Activated naive CD4-positive, alpha-beta T cell treated with anti-CD3 and anti-CD28 coated beads, Interleukin-2, amount 50 U/mL, for 72 hours (primary cell): ENCODE results near the gene INKA1. TPM values are rescaled to one million over a fixed set of nuclear protein-coding genes. Genes with fewer than 3 reads are reported as not detected.
A peak's percentile ranks its signal among the peaks of the same experiment; 100 is the strongest.
"Not testable (repeated sequence)": the region's sequence is repeated elsewhere in the genome, so short reads cannot be mapped to it uniquely, and the experiment has no call there.

ENCODE experiments used
- ATAC-seq, 2 donors: fragments of 150-1000 bp; cut with Tn5 transposase; 2 replicates each; pipeline ENCODE4 v1.10.0; 2021; ENCODE audit warnings: mild to moderate bottlenecking in 2 of 2, moderate library complexity in 2 of 2
- DNase-seq, 2 donors: peaks; one replicate each; pipeline ENCODE4 v3.0.0; 2021 to 2022; ENCODE audit warnings: low spot score in 2 of 2
- H3K27ac Mint-ChIP-seq, 2 donors: one replicate each; pipeline ENCODE4 v1.8.0; 2022; ENCODE audit warnings: mild to moderate bottlenecking in 2 of 2, mixed read lengths in 2 of 2
- H3K36me3 Mint-ChIP-seq, 2 donors: one replicate each; pipeline ENCODE4 v1.8.0; 2022; ENCODE audit warnings: mixed read lengths in 2 of 2
- H3K9me3 Mint-ChIP-seq, 2 donors: one replicate each; pipeline ENCODE4 v1.8.0; 2022; ENCODE audit warnings: mixed read lengths in 2 of 2
- total RNA-seq, 2 donors: library from RNA; stranded (reverse); gene quantifications; one replicate each; pipeline ENCODE4 v1.2.3, GENCODE V29; 2022

INKA1 gene
- under 1 TPM; 0.30 to 0.49 TPM for total RNA-seq

DNA sequence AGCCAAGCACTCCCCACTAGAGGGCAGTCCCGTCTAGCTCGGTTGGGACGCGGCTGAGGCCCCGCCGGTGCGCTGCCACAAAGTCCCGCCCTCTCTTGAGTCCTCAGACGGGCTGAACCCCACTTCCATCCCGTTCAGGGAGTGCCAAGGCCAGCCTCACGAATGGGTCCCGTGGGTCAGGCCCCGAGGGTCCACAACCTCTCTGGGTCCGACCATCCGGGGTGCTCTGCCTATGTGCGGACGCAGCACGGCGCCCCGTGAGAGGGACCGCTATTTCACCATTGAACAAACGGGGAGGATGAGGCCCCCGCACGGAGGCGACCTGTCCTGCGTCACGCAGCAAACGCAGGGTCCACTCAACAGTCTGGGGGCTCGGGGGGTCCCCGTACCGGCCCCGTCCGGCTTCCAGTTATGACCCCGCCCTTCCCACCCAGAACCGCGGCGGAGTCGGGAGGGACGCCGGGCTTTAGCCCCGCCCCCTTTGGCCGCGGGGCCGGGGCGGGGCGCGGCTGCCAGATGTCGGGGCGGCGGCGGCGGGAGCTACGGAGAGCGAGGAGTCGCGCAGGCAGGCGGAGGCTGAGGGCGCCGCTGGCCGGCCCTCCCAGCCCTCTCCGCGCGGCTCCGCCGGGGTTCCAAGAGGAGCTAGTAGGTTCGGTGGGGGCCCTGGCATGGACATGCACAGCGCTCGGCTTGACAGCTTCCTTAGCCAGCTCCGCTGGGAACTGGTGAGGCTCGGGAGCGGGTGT is at the start of gene INKA1:
Gene INKA1, plus strand, starts transcription at position 543 of the 746 bp plus-strand sequence. Its CDS starts 132 bp downstream, at position 675.
- Mint-ChIP-seq H3K9me3 (no peaks in the 10 kb centered on the region), H3K36me3 (no peaks in the 10 kb centered on the region), H3K27ac (peak within 1 kb of the TSS; percentile 61 to 74)
- DNase-seq, result peak; percentile 86 to 91
- peak; percentile 86 to 89 for ATAC-seq

DNA sequence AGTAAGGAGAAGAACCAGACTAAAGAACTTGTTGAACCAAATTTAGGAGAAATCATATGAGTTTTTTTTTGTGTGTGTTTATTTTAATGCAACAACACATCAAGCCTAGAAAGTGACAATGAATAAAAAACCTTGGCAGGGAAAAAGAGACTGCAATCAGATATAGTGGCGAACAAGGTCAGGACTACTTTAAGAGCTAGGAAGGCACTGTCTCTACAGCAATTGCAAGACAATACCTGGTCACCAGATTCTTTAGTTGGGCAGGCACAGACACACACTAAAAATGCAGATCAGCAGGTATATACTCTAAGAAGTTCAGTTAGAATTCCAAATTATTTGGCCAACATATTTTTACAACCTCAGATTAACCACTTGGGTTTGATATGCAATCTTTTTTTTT is 48.5 kb upstream of the INKA1 start:
- H3K9me3 Mint-ChIP-seq, result no peaks in the 10 kb centered on the region
- DNase-seq (no peak), ATAC-seq (no peak)
- no peaks in the 10 kb centered on the region for H3K36me3 Mint-ChIP-seq
- no peak overlapping the region for H3K27ac Mint-ChIP-seq

DNA sequence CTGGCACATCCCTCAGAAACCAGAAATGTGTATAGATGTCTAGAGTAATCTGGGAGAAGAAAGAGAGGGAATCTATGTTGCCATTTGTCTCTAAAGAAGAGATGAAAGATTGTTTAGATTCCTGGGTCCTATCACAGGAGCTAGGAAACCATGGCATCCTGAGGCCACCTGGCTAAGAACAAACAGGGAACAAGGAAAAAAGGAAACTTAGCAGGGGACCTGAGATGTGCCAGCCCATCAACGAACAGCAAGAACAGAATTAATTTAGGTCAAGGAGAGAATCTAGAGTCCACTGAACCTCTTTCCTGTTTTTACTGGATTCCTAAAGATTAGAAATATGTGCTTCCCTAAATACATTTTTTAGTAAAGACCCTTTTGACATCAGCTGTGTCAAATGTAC is 47.0 kb upstream of the INKA1 start:
- ATAC-seq (no peak), DNase-seq (no peak)
- no peaks in the 10 kb centered on the region for H3K36me3 Mint-ChIP-seq
- H3K9me3 Mint-ChIP-seq, result no peaks in the 10 kb centered on the region
- H3K27ac Mint-ChIP-seq, result peak overlapping the region in 1 of 2 donors; percentile 66

DNA sequence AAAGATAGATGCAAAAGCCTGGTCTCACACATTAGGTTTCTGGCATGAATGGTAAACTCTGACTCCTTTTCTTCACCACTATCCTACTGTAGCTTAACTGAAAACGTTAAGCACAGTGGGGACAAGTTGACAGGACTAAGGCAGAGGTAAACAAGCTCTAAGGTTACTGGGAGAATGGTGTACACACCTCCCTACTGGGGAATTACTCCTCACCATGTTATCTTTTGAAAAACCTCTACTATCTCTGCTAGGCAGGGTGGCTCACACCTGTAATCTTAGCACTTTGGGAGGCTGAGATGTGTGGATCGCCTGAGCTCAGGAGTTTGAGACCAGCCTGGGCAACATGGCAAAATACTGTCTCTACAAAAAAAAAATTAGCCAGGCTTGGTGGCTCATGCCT is 45.9 kb upstream of the INKA1 start:
- ATAC-seq (no peak), DNase-seq (no peak)
- Mint-ChIP-seq H3K9me3 (no peaks in the 10 kb centered on the region), H3K36me3 (no peaks in the 10 kb centered on the region), H3K27ac (no peak overlapping the region)

DNA sequence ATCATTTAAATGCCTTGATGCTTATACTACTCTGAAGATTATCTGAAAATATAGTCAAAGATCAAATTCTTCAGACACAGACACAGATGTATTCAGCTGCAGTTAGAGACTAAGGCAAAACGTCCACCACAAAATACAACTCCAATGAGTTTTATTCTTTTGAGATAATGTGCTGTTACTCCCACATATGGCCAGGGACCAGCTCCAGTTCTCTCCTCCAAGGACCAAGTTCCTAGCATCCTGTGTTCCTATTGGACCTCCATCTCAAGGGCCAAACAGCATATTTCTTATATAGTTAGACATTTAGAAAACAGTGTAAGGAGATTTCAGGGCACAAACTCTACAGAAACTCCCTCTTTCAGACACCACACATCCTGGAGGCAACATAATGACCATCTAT is 43.8 kb upstream of the INKA1 start:
- no peaks in the 10 kb centered on the region for H3K36me3 Mint-ChIP-seq
- no peaks in the 10 kb centered on the region for H3K9me3 Mint-ChIP-seq
- no peak for ATAC-seq
- DNase-seq, result no peak
- H3K27ac Mint-ChIP-seq, result no peak overlapping the region

DNA sequence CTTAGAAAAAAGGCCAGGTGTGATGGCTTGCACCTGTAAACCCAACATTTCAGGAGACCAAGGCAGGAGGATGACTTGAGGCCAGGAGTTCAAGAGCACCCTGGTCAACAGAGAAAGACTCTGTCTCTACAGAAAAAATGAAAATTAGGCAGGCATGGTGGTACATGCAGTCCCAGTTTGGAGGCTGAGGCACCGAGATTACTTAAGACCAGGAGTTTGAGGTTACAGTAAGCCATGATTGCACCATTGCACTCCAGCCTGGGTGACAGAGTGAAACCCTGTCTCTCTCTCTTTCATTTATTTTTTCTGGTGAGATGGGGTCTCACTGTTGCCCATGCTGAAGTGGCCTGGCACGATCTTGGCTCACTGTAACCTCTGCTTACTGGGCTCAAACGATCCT is 41.4 kb upstream of the INKA1 start:
- Mint-ChIP-seq H3K27ac (no peak overlapping the region), H3K36me3 (no peaks in the 10 kb centered on the region), H3K9me3 (no peaks in the 10 kb centered on the region)
- DNase-seq (no peak), ATAC-seq (no peak)

DNA sequence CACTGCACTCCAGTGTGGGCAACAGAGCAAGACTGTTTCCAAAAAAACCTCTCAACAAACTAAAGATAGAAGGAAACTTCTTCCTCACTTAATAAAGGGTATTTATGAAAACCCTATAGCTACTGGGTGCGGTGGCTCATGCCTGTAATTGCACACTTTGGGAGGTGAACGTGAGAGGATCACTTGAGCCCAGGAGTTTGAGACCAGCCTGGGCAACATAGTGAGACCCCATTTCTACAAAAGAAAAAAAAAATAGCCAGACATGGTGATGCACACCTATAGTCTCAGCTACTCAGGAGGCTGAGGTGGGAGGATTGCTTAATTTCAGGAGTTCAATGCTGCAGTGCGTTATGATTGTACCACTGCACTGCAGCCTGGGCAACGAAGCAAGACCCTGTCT is 39.1 kb upstream of the INKA1 start:
- Mint-ChIP-seq H3K36me3 (peaks cover 0 to 4% of the 10 kb centered on the region in 2 donors), H3K27ac (no peak overlapping the region), H3K9me3 (no peaks in the 10 kb centered on the region)
- DNase-seq, result no peak
- no peak for ATAC-seq

DNA sequence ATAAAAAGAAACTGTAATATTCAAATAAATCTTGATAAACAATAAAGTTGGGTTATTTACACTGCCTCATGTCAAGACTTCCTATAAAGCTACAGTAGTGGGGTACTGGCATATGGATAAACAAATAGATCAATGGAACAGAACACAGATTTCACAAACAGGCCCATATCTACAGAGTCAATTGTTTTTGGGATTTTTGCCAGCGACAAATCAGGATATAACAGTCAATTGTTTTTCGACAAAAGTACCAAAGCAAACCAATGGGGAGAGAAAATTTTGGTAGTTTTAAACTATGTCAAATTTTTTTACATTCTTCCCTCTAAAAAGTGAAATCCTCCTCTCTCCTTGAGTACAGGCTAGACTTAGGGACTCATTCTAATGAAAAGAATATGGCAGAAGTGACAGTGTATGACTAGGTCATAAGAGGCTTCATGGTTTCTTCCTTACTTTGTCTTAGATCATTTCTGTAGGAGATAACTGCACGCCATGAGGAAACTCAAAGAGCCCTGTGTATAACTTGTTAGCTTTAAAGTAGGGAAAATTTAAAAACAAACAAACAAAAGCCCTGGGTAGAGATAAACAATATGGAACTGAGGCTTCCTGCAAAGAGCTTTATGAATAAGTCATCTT is 33.7 kb upstream of the INKA1 start:
- Mint-ChIP-seq H3K9me3 (no peaks in the 10 kb centered on the region), H3K27ac (peak overlapping the region in 1 of 2 donors; percentile 50), H3K36me3 (peaks cover 0 to 18% of the 10 kb centered on the region in 2 donors)
- ATAC-seq (peak in 1 of 2 donors; percentile 40), DNase-seq (no peak)

DNA sequence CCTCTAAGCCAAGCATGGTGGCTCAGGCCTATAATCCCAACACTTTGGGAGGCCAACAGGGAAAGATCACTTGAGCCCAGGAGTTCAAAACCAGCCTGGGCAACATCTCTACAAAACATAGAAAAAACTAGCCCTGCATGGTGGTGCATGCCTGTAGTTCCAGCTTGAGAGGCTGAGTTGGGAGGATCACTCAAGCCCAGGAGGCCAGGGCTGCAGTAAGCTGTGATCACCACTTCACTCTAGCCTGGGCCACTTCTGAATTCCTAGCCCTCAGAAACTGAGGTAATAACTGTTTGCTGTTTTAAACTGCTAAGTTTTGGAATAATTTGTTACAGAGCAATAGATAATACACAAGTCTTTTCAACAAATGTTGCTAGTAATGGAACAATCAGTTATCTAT is 33.1 kb upstream of the INKA1 start:
- Mint-ChIP-seq H3K36me3 (peaks cover 0 to 18% of the 10 kb centered on the region in 2 donors), H3K27ac (peak overlapping the region; percentile 50 to 55), H3K9me3 (no peaks in the 10 kb centered on the region)
- DNase-seq (no peak), ATAC-seq (no peak)

DNA sequence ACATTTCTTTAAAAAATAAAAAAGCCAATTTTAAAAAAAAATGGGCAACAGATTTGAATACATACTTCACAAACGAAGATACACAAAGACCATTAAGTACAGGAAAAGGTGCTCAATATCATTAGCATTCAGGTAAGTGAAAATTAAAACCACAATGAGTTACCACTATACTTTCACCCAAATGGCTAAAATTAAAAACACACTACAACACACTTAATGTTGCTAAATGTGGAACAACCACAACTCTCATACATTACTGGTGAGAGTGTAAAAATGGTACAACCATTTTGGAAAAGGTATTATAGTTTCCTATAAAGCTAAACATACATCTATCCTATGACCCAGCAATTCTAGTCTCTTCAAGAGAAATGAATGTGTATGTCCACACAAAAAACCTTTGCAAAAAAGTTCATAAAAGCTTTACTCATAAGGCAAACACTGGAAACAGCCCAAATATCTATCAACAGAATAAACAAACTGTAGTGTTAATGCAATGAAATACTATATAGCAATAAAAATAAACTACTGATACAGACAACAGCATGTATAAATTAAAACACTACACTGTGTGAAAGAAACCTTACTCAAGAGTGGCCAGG is 31.6 kb upstream of the INKA1 start:
- ATAC-seq (no peak), DNase-seq (no peak)
- Mint-ChIP-seq H3K27ac (no peak overlapping the region), H3K36me3 (peaks cover 0 to 18% of the 10 kb centered on the region in 2 donors), H3K9me3 (no peaks in the 10 kb centered on the region)

DNA sequence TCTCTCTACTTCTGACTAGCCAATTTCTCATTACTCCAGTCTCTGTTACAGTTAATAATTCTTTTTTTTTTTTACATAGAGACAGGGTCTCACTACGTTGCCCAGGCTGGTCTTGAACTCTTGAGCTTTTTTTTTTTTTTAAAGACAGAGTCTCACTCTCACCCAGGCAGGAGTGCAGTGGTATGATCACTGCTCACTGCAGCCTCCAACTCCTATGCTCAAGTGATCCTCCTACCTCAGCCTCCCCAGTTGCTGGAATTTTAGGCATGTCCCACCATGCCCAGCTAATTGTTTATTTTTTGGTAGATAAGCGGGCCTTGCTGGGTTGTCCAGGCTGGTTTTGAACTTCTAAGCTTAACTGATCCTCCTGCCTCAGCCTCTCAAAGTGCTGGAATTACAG is 30.4 kb upstream of the INKA1 start:
- Mint-ChIP-seq H3K9me3 (no peaks in the 10 kb centered on the region), H3K36me3 (peaks cover 0 to 18% of the 10 kb centered on the region in 2 donors), H3K27ac (no peak overlapping the region)
- DNase-seq, result no peak
- ATAC-seq, result no peak

DNA sequence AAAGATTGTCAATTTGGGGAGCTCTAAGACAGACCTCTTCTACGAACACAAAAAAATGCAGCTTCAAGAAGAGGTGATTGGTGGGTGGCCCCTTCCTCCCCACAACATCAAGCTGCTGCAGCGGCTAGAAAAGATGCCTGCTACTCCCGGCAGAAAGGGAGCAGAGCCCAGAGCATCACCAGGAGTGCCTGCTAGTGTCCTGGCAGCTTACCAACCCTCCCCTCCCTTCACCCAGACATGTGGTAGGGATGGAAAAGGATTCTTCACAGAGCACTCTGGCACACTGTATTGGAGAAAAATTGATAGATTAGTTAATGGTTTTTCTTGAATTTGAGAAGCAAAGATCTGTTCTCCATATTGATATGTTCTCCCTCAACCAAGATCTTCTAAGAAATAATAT is 27.5 kb upstream of the INKA1 start:
- Mint-ChIP-seq H3K9me3 (no peaks in the 10 kb centered on the region), H3K36me3 (no peaks in the 10 kb centered on the region), H3K27ac (no peak overlapping the region)
- no peak for DNase-seq
- ATAC-seq, result no peak

DNA sequence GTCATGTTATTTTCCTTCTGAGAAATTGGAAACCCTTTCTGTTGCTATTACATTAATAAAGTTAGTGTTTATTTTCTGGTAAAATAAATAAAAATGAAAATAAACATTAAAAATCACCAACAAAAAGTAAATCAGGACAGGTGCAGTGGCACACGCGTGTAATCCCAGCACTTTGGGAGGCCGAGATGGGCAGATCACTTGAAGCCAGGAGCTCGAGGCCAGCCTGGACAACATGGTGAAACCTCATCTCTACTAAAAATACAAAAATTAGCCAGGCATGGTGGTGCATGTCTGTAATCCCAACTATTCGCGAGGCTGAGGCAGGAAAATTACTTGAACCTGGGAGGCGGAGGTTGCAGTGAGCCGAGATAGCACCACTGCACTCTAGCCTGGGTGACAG is 27.0 kb upstream of the INKA1 start:
- H3K9me3 Mint-ChIP-seq, ATAC-seq, H3K36me3 Mint-ChIP-seq, DNase-seq, H3K27ac Mint-ChIP-seq: not testable (repeated sequence)

DNA sequence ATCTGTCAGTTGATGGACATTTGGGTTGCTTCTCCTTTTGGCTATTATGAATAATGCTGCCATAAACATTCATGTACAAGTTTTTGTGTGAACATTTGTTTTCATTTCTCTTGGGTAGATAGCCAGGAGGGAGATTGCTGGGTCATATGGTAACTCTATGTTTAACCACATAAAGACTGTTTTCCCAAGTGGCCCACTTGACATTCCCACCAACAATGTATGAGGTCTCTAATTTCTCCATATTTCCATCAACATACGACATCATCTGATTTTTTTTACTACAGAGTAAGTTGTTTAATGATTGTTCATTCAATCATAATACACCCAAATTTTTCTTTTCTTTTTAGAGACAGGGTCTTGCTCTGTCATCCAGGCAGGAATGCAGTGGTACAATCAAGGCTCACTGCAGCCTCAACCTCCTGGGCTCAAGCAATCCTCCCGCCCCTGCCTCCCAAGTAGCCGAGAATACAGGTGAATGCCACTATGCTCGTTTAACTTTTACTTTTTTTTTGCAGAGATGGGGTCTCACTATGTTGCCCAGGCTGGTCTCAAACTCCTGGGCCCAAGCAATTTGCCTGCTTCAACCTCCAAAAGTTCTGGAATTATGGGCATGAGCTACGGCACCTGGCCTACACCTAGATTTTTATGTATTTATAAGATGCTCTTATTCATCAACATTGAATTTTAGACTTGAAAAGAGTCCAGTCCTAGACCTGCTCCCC is 23.5 kb upstream of the INKA1 start:
- peak overlapping the region; percentile 15 to 68 for H3K27ac Mint-ChIP-seq
- no peak for DNase-seq
- no peaks in the 10 kb centered on the region for H3K36me3 Mint-ChIP-seq
- no peaks in the 10 kb centered on the region for H3K9me3 Mint-ChIP-seq
- ATAC-seq, result no peak

DNA sequence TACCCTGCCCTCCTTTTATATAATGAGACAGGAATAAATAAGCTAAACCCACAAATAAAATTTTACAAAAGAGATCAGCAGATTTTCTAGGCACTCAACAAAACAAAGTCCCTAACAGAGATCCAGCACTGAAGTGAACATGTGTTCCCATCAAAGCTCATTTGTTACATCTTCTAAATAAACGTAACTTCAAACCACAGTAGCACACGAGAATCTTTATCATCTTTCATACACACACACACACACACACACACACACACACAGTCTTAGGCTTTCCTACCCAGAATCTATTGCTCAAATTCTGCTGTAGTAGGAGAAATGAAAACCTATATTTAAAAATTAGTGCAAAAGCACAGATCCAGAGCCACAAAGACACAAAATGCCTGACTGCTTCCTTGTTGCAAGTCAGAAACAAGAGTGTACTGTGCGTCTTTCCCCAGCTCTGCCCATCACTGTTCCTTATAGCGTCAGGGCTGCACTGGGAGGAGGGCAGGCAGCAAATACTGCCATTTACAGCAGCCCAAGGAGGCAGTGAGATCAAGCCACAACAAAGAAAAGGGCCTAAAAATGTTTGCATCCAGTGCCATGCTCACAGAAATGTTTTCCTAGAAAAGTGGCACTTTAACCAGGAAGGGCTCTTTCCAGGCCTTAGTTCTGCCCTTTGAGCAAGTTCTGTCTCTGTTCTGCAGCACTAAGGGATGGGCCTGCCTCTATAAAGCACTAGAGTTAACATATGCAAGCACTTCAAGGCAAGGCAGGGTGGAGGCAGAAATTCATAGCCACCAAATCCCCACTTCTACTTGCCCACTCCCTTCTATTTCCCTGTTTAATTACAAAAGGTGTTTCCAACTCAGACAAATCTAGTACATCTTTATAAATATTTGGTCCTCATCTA is 22.7 kb upstream of the INKA1 start:
- peaks cover under 1 to 2% of the 10 kb centered on the region in 2 donors for H3K36me3 Mint-ChIP-seq
- no peak for DNase-seq
- peak overlapping the region; percentile 15 to 68 for H3K27ac Mint-ChIP-seq
- H3K9me3 Mint-ChIP-seq, result no peaks in the 10 kb centered on the region
- no peak for ATAC-seq

DNA sequence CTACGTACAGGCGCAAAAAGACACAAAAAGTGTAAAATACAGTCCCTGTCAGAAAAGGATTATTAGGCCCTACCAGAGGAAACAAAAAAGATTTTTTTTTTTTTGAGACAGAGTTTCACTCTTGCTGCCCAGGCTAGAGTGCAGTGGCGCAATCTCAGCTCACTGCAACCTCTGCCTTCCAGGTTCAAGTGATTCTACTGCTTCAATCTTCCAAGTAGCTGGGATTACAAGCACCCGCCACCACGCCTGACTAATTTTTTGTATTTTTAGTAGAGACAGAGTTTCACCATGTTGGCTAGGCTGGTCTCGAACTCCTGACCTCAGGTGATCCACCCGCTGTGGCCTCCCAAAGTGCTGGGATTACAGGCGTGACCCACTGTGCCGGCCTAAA is 22.1 kb upstream of the INKA1 start:
- not testable (repeated sequence) for H3K27ac Mint-ChIP-seq, H3K9me3 Mint-ChIP-seq, DNase-seq, H3K36me3 Mint-ChIP-seq, ATAC-seq
